Medulla oblongata (tissue), 1 donor: ENCODE data around the gene PHLPP1.

Experiments
- DNase-seq: peaks from one replicate; pipeline ENCODE4 v3.0.0-alpha.2; 2015; ENCODE audit errors: extremely low spot score

PHLPP1 gene

DNA sequence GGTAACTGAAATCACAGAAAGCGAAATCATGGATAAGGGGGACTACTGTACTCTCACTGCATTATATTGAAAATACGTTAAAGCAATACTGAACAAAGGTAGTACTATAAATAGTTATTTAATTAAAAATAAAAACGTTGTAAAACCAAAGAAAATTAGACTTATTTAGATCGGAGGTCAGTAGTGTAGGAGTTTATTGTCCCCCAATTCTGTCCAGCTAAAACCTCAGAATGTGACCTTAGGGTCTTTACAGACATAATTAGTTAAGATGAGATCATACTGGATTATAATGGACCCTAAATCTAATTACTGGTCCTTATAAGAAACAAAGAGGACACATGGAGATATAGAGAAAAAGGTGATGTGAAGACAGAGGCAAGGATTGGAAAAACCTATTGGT, 95.3 kb downstream of the PHLPP1 start:
- DNase-seq, result no peak

- no peak for DNase-seq
Measured at GRCh38 chr18:62811674-62812073, 96.3 kb downstream of the PHLPP1 start.

DNA sequence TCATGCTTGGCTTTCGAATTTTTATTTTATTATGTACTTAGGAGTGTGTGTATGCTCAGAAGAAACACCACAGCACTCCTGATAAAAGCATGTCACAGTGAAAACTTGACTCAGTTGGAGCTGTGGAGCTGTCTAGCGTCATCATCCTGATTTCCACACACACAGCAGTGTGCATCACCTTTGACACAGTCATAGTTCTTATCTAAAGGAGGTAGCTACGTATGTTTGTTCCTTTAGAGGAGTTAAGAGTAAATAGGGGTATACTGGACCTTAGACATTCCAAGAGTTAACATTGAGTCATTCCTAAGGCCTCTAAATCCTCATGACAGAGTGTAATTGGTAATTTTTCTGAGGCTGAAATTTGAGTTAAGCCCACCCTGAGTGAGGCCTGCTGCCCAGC, 96.9 kb downstream of the PHLPP1 start:
- no peak for DNase-seq

GRCh38 chr18:62812876-62813275, 97.5 kb downstream of the PHLPP1 start:
- no peak for DNase-seq

DNA sequence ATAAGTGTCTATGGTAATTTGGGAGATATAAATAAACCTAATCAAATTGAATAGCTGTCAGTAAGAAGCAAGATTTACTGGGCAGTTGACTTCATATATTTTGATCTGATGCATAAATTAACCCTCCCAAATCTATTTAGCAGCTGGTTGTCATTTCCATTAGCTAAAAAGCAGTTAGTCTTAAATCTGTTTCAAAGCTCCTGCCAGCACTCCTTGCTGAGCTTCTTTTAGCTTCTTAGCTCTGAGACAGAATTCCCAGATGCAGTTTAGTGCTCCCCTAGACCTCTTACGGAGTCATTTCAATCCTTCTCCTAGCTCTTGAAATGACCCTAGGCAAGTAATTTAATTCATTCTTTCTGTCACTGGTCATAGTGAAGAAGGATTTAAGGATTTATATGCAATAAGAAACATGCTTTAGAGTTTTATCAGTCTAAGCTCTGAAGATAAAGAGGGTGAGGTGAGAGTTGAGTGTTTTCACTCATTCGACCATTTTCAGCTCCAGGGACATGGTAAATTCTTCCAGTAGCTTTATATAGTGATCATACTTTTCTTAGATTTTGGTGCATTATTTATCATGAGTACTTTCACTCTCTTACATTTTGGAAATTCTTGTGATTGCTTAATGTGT, 98.9 kb downstream of the PHLPP1 start:
- no peak for DNase-seq

DNA sequence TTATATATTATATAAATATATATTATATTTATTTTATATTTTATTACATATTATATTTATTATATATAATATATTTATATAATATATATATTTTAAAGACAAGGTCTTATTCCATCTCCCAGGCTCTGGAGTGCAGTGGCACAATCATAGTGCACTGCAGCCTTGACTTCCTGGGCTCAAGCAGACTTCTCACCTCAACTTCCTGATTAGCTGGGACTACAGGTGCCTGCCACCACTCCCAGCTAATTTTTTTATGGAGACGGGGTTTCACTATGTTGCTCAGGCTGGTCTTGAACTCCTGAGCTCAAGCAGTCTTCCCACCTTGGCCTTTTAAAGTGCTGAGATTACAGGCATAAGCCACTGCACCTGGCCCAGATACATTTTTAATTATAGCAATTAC, 110.0 kb downstream of the PHLPP1 start:
- no peak for DNase-seq

- no peak for DNase-seq
Measured at GRCh38 chr18:62827397-62827796, 112.1 kb downstream of the PHLPP1 start.

- DNase-seq, result no peak
Measured at GRCh38 chr18:62828091-62828640, 112.8 kb downstream of the PHLPP1 start.

- no peak for DNase-seq
Measured at GRCh38 chr18:62828852-62829251, 113.5 kb downstream of the PHLPP1 start.

DNA sequence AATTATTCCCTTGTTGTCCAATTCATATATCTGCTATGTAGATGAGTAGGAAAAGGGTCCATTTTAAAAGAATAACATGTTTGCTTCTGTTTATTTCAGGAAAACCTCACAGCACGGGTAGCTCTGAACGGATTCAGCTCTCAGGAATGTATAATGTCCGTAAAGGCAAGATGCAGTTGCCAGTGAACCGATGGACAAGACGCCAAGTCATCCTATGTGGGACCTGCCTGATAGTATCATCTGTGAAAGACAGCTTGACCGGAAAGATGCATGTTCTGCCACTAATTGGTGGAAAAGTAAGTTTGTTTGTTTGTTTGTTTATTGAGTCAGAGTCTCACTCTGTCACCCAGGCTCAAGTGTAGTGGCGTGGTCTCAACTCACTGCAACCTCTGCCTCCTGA, 114.6 kb downstream of the PHLPP1 start:
- no peak for DNase-seq

DNA sequence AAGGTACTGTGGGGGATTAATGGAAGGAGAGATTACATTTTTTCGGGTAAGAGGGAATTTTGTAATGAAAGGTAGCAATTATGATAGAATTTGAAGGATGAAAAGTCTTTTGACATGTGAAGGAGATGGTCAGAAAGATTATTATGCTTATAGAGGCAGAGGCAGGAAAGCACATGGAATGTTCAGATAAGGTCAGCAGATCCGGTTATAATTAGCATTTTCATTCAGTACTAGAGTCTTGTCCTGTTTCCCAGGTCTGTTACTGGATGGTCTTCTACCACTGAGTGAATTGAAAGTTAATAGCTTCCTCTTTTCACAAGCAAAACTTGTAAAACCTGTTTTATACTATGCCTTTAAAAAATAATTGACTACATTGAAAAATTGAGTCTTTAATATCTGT, 116.9 kb downstream of the PHLPP1 start:
- DNase-seq, result no peak

DNA sequence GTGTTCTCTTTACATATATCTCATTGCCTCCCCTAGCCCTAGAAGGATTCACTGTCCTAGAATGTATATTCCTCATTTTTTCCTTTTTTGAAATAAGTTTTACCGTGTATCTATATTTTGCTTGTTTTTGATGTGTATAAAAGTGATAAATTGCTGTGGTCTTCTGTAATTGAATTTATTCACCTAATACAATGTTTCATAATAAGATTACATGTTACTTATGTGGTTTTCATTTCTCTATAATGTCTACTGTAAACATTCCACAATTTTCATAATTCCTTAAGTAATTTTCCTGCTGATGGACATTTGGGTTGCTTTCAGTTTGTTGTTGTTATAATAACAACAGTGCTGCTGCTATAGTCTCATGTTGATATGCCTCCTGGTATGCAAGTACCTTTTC, 118.2 kb downstream of the PHLPP1 start:
- DNase-seq, result no peak

DNA sequence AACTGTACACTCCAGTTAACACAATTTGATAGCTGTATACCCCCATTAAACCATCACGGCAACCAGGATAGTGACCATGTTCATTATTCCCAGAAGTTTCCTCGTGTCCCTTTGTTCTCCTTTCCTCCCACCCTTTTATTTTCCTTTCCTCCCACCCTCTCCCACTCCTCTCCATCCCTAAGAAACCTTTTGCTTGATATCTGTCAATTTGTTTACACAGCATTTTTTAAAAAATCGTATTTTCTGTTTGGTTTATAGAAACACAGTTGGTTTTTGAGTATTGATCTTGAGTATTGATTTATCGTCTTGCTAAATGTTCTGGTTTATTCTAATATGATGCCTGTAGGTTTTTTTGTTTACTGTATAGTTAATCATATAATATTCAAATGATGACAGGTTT, 119.4 kb downstream of the PHLPP1 start:
- DNase-seq, result no peak

DNA sequence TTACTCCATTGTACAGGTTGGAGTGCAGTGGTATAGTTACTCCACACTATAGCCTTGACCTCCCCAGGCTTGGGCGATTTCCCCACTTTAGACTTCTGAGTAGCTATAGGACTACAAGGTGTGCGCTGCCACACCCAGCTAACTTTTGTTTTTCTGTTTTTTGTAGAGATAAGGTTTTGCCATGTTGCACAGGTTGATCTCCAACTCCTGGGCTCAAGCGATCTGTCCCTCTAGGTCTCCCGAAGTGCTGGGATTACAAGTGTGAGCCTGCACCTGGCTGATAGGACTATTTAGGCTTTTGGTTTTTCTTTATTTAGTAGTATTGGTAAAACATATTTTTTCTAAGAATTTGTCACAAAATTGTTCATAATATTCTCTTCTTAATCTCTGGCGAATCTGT, 121.7 kb downstream of the PHLPP1 start:
- DNase-seq, result no peak

GRCh38 chr18:62838475-62839098, 123.2 kb downstream of the PHLPP1 start:
- no peak for DNase-seq

- DNase-seq, result no peak
Measured at GRCh38 chr18:62839874-62840713, 124.8 kb downstream of the PHLPP1 start.

DNA sequence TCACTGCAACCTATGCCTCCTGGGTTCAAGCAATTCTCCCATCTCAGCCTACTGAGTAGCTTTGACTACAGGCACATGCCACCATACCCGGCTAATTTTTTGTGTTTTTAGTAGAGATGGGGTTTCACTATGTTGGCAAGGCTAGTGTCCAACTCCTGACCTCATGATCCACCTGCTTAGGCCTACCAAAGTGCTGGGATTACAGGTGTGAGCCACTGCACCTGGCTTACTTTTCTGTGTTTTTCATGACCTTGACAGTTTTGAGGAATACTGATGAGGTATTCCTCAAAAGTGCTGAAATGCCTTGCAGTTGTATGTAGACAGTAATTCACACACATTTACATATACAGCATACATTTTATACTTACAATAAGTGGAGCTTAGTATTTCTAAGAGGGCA, 126.1 kb downstream of the PHLPP1 start:
- no peak for DNase-seq

DNA sequence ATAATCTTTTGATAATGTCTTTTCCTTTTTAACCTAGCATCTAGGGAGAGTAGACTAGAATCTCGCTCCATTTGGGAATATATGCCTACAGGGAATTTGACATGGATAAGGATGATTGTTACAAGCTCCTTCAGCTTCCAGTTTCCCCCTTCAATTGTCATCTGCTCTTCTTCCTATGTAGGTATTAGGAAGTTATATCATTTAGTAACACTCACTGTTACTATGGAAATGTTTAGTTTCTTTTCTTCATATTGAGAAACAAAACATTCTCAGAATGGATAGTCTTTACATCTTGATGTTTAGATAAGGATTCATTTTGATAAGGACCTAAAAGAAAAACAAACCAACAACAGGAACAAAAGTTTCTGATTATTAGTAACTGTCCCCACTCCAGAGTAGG, 127.6 kb downstream of the PHLPP1 start:
- DNase-seq, result no peak

GRCh38 chr18:62844850-62845643, 129.7 kb downstream of the PHLPP1 start:
- DNase-seq, result no peak

- no peak for DNase-seq
Measured at GRCh38 chr18:62846313-62846712, 131.0 kb downstream of the PHLPP1 start.

DNA sequence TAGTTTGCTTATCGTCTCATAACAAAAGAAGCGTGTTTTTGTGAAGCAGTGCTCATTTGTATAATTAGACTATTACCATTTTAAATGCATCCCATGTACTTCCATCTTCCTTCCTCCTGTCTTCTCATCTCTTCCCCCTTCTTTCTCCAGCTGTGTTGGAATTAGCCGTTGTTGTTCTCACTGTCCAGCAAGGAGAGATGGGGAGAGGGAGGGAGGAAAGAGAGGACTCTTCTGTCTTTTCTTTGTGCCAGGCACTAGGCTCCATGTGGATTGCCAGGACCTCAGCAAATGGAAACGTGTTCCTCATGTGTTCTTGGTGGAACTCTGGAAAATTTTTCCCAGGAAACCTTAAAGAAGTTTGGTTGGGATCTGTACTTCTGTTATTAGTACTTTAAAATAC, 131.7 kb downstream of the PHLPP1 start:
- peak; percentile 57 for DNase-seq

- DNase-seq, result no peak
Measured at GRCh38 chr18:62848946-62849345, 133.6 kb downstream of the PHLPP1 start.
